Stimulated activated CD8-positive, alpha-beta memory T cell treated with anti-CD3 and anti-CD28 coated beads, Interleukin-4, amount 100 ng/mL, for 4 hours (primary cell): ENCODE measurements around the gene GALP.
"Not testable (repeated sequence)": the region's sequence is repeated elsewhere in the genome, so short reads cannot be mapped to it uniquely, and the experiment has no call there.

ENCODE experiments used
- DNase-seq, 2 donors: peaks; one replicate each; pipeline ENCODE4 v3.0.0-alpha.2; 2020; ENCODE audit warnings: low read depth in 2 of 2, low spot score in 1 of 2

The GALP gene

DNA sequence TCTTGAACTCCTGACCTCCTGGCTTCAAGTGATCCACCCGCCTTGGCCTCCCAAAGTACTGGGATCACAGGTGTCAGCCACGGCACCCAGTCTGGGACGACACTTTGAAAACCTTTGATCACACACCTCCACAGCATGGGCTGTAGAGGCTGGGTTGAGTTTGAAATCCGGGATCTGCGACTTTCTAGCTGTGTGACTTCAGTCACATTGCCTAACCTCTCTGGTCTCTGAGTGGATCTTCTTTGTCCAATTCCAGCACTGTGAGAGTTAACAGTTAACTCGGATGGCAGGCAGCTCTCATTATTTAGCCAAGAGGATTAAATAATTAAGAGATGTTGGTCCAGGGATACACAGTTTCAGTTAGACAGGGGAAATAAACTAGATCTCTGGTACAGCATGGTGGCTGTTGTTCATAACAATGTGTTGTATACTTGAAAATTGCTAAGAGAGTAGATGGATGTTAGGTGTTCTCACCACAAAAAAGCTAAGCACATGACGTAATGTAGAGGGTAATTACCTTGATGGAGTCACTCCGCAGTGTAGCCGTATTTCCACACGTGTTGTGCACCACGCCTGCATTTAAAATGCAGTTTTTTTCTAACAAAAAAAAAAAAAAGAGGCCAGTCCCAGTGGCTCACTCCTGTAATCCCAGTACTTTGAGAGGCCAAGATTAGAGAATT is 1.9 kb downstream of the GALP start:
- no peak for DNase-seq

DNA sequence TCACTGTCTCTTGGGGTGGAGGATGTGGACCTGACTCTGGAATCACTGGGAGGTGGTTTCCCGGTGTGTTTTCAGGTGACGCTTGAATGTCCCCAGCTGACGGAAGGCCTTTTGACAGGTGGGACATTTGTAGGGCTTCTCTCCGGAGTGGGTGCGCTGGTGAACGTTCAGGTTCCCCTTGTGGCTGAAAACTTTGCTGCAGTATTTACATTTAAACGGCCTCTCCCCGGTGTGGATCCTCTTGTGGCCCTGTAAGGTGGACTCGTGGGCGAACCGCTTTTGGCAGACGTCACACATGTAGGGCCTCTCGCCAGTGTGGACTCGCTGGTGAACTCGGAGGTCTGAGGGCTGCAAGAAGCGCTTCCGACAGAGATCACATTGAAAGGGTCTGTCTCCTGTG is 14.0 kb downstream of the GALP start:
- DNase-seq, result no peak

DNA sequence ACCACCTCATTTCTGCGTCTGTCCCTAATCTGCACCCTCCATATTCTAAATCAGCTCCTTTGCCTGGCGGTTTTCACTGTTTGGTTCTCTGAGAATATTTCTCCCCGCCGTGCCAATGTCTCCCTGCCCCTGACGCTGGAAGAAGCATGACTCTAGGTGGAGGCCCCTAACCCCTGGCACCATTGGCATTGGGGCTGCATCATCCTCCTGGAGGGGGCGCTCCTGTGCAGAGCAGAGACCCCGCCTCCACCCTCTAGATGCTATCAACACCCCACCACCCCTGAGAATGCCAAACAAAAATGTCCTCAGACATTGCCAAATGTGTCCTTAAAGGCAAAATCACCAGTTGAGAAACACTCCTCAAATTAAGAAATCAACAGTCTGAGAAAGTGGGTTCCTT is 15.3 kb downstream of the GALP start:
- no peak for DNase-seq

DNA sequence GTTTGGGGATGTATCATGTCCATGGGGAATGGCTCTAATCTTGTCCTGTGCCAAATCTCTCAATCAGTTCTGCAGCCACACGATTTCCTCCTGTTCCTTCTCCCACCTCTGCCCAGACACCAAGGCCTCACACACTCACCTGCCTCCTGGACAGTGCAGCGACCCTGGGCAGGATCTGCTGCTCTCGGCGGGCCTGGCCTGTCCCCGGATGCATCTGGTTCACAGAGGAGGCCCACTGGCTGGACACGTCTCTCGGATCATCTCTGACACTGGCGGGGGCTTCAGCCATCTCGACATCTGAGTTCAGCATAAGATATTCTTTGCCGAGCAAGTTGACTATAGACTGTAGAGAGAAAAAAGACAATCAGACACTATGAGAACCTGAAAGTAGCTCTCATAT is 15.9 kb downstream of the GALP start:
- DNase-seq, result no peak

DNA sequence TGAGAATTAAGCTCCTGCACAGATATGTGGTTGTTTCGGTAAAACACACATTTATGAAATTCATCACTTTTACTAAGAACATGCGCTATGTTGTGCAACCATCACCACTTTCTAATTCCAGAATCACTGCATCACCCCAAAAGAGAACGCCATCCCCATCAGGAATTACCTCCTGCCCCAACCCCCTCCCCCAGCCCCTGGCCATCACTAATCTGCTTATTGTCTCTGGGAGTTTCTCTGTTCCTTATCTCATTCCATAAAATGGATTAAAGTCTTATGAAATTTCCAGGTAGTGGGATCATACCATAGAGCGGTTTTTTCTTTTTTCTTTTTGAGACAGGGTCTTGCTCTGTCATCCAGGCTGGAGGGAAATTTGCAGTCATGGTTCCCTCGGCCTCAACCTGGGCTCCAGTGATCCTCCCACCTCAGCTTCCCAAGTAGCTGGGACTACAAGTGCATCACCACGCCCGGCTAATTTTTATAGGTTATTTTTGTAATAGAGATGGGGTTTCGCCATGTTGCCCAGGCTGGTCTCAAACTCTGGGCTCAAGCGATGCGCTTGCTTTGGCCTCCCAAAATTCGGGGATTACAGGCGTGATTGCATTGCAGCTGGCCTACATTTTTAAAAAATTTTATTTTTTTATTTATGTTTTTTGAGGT is 18.3 kb downstream of the GALP start:
- DNase-seq, result no peak

DNA sequence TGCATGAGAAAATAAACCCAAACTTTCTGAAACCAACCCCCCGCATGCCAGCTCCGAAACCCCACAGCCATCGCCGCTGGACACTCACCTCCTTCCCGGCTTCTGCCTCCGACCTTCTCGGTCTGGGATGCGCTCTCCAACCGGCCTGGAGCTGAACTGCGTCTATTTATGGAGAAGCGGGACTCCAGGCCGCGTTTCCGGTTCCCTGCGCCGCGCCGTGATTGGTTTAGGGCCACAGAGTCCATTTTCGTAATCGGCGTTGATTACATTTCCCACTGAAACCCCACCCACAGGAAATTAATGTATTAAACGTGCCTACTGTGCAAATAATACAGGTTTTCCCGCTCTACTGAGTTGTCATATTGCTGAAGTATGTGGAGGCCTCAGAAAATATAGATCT is 21.8 kb downstream of the GALP start, which contains the start of gene ZSCAN5B:
TSS of gene ZSCAN5B (minus strand) at position 138 of the 400 bp plus-strand sequence. CDS start 4,731 bp downstream, outside the sequence.
- not testable (repeated sequence) for DNase-seq

DNA sequence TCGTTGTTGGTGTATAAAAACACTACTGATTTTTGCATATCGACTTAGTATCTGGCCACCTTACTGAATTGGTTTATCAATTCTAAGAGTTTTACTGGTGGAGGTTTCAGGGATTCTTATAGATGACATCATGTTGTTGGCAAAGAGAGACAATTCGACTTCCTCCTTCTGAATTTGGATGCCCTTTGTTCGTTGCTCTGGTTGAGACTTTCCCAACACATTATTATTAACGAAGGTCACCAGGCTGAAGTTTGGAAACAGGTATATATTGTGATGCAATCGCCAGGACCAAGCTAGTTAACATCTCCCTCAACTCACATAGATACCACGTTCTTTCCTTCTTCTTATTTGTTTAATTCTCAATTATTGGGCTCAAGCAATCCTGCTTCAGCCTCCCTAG is 23.9 kb downstream of the GALP start:
- no peak for DNase-seq

DNA sequence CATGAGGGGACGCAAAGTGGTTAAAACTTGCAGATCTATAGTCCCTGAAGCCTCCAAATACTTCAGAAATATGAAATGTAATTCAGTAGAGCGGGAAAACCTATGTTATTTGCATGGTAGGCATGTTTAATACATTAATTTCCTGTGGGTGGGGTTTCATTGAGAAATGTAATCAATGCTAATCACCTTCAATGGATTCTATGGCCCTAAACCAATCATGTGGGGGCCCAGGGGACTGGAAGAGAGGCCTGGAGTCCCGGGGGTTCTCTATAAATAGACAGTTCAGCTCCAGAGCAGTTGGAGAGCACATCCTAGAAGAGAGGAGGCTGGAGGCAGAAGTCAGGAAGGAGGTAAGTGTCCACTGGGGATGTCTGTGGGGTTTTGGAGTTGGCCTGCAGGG is 26.2 kb downstream of the GALP start, which contains the start of gene ZSCAN5C:
TSS of gene ZSCAN5C (plus strand) at position 301 of the 400 bp plus-strand sequence. CDS start 3,641 bp downstream, outside the sequence.
- no peak for DNase-seq

DNA sequence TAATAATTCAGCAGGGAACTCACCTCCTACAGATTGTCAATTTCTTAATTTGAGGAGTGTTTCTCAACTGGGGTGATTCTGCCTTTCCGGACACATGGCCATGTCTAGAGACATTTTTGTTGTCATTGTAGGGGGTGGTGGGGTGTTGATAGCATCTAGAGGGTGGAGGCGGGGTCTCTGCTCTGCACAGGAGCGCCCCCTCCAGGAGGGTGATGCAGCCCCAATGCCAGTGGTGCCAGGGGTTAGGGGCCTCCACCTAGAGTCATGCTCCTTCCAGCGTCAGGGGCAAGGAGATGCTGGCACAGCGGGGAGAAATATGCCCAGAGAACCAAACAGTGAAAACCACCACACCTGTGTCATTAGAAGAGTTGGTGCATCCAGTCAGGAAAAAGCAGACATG is 31.8 kb downstream of the GALP start:
- DNase-seq, result not testable (repeated sequence)

DNA sequence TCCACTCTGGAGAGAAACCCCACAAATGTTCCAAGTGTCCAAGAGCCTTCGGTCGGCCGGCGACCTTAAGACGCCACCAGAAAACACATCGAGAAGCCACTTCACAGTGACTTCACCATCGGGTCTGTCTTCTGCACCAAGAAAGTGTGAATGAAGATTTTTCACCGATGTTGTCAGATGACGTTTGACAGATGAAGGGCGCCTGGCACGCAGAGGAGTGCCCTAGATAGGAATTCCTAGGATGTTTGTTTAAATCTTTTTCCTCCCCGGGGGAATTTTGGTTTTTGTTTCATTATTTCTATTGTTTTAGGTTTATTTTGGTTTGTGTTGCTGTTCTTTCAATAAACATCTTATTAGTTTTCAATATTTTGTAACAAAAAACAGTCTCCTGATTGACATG is 33.3 kb downstream of the GALP start:
- no peak for DNase-seq

DNA sequence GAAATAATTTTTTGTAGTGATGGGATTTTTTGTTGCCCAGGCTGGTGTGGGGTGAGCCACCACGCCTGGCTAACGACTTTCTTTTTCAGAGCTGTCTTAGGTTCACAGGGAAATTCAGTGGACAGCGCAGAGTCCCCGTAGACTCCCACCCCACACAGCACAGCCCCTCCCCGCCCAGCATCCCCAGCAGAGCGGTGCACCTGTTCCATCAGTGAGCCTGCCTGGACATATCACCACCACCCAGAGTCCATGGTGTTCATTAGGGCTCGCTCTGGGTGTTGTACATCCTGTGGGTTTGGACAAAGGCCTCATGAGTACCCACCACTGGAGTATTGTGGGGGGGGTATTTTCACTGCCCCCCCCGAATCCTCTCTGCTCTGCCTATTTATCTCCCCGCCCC is 34.2 kb downstream of the GALP start:
- not testable (repeated sequence) for DNase-seq

DNA sequence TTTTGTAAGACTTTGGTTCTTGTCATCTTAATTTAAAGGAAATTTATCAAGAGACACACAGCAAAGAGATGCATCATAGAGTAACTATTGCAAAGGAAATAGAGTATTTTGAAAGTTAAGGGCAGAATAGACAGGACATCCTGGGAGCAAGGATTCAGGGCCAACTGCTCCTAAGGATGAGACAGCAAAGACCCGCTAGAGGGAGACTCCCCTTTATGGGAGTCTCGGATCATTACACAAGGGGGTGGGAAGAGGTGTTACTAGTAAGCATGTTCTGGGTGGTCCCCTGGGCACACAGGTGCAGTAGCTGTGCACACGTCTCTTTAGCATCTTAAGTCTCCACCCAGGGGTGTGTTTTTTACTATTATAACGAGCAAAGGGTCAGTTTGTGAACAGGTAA is 35.9 kb downstream of the GALP start:
- DNase-seq, result no peak

DNA sequence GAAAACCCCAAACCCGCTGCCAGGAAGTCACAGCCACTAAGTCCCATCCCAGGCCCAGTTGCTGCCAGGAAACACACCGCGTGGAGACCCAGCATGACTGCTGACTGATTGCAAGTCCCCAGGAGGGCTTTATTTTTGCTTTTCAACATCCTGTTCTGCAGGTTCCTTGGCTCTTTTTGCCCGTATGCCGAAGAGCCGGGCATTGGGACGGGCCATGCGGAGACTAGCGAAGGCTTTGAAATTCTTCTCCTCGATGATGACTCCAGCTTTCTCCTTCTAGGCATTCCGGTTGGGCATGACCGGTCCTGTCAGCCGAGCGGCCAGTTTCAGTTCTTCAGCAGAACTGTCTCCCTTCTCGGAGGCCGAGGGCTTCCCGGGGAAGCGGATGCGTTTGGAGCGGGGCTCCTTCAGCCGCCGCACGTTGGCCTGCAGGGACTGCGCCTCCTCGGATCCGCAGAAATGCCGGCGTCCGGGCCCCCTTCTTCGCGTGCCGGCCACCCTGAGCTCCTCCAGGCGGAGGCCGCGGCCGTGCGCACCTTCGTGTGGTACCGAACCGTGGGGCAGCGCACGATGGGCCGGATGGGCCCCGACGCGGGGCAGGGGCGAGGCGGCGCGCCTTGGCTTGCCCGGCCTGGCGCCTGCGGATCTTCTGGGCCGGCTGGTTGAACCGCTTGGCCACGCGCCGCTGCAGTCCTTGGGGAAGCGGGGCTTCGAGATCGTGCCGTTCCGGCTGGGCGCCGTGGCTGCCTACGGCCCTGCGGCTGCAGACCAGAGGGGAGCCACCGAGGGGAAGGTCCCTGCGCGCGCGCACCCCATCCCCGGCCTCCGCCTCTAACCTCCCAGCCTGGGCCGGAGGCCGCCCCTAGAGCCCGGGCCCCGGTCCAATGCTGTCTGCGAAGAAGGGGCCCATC is 41.5 kb downstream of the GALP start:
- DNase-seq, result no peak

DNA sequence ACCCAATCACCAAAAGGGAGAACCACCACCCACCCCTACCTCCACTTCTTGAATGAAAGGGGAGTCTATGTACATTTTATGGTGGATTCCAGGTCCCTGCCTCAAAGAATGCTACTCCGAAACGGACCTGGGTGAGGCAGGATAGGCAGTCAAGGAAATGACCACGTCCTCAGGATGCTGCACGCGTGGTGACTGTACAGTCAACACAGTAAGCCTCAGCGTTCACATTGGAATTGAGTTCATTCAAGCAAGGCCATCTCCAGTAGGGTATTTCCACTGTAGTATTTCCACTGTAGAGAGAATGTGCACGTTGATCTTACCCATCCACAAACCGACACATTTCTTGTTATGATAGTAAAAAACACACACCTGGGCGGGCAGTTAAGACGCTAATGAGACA is 43.2 kb downstream of the GALP start:
- no peak for DNase-seq

DNA sequence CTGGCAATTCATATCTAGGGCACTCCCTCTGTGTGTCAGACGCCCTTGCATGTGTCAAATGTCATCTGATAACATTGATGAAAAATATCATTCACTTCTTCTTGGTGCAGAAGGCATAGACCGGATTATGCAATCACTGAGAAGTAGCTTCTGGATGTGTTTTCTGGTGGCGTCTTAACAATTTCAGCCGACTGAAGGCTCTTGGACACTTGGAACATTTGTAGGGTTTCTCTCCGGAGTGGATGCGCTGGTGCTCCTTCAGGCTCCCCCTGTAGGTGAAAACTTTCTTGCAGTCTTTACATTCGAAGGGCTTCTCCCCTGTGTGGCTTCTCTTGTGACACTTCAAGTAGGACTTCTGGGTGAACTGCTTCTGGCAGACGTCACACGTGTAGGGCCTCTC is 45.6 kb downstream of the GALP start:
- DNase-seq, result not testable (repeated sequence)

DNA sequence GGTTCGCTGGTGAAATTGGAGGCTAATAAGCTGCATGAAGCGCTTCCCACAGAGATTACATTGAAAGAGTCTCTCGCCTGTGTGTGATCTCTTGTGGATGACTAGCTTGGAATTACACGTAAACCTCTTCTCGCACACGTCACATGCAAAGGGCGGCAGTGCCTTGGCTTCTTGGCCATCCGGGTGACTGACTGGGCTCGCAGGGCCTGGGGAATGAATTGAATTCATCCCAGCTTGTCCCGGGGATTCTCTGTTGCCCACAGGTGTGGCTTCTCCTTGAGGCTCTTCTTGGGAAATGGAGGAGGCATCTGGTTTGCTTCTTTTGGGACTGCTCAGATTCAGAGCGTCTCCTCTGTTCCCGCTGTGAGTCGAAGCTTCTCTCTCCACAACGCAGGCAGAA is 46.0 kb downstream of the GALP start:
- no peak for DNase-seq

DNA sequence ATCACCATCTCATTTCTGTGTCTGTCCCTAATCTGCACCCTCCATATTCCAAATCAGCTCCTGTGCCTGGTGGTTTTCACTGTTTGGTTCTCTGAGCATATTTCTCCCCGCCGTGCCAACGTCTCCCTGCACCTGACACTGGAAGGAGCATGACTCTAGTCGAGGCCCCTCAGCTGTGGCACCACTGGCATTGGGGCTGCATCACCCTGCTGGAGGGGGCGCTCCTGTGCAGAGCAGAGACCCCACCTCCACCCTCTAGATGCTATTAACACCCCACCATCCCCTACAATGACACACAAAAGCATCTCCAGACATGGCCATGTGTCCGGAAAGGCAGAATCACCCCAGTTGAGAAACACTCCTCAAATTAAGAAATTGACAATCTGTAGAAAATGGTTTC is 47.1 kb downstream of the GALP start:
- DNase-seq, result no peak

DNA sequence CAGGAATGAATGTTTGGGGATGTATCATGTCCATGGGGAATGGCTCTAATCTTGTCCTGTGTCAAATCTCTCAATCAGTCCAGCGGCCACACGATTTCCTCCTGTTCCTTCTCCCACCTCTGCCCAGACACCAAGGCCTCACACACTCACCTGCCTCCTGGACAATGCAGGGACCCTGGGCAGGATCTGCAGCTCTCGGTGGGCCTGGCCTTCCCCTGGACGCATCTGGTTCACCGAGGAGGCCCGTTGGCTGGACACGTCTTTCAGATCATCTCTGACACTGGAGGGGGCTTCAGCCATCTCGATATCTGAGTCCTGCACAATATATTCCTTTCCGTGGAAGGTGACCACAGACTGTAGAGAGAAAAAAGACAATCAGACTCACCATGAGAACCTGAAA is 47.7 kb downstream of the GALP start:
- no peak for DNase-seq
